DMS153 treated with DMSO at 0.1 percent for 48 hours (cell line): ENCODE results near the gene SLC6A4.
"Not testable (repeated sequence)": the region's sequence is repeated elsewhere in the genome, so short reads cannot be mapped to it uniquely, and the experiment has no call there.

ENCODE experiments used
- DNase-seq: peaks from one replicate; lab custom pipeline; 2025; ENCODE audit not compliant: unreplicated experiment; lab: John Stamatoyannopoulos, UW

Gene SLC6A4

GRCh38 chr17:30239089-30239462 is 3.6 kb upstream of the SLC6A4 start:
- DNase-seq: no peak

GRCh38 chr17:30238387-30239088 is 3.0 kb upstream of the SLC6A4 start:
- DNase-seq: no peak

- DNase-seq: no peak
Observed at GRCh38 chr17:30238003-30238344, 2.5 kb upstream of the SLC6A4 start.

- DNase-seq: no peak
Observed at GRCh38 chr17:30237296-30238002, 2.0 kb upstream of the SLC6A4 start.

- no peak for DNase-seq
Observed at GRCh38 chr17:30236766-30237165, 1.3 kb upstream of the SLC6A4 start.

GRCh38 chr17:30236297-30236624 is 764 bp upstream of the SLC6A4 start:
- DNase-seq: no peak

GRCh38 chr17:30234964-30235363 is 533 bp downstream of the SLC6A4 start:
- no peak for DNase-seq

GRCh38 chr17:30234296-30234695 is 1.2 kb downstream of the SLC6A4 start:
- DNase-seq: no peak

GRCh38 chr17:30232824-30233427 is 2.6 kb downstream of the SLC6A4 start:
- DNase-seq: no peak

GRCh38 chr17:30232015-30232823 is 3.3 kb downstream of the SLC6A4 start:
- no peak for DNase-seq

- DNase-seq: no peak
Observed at GRCh38 chr17:30230596-30231125, 4.8 kb downstream of the SLC6A4 start.

- not testable (repeated sequence) for DNase-seq
Observed at GRCh38 chr17:30230009-30230408, 5.5 kb downstream of the SLC6A4 start.

GRCh38 chr17:30229012-30229411 is 6.5 kb downstream of the SLC6A4 start:
- DNase-seq: no peak

GRCh38 chr17:30228011-30228410 is 7.5 kb downstream of the SLC6A4 start:
- DNase-seq: no peak

GRCh38 chr17:30226878-30227277 is 8.6 kb downstream of the SLC6A4 start:
- no peak for DNase-seq

- no peak for DNase-seq
Observed at GRCh38 chr17:30225919-30226553, 9.5 kb downstream of the SLC6A4 start.

GRCh38 chr17:30225112-30225511 is 10.4 kb downstream of the SLC6A4 start:
- DNase-seq: no peak

- no peak for DNase-seq
Observed at GRCh38 chr17:30224419-30224960, 11.0 kb downstream of the SLC6A4 start.

- no peak for DNase-seq
Observed at GRCh38 chr17:30222721-30223175, 12.7 kb downstream of the SLC6A4 start.

- DNase-seq: no peak
Observed at GRCh38 chr17:30222251-30222650, 13.2 kb downstream of the SLC6A4 start.

GRCh38 chr17:30221346-30221745 is 14.2 kb downstream of the SLC6A4 start:
- no peak for DNase-seq
